Parathyroid adenoma (tissue), 2 donors: Measurements from ENCODE around the gene COPS4.
"Not testable (repeated sequence)": the region's sequence is repeated elsewhere in the genome, so short reads cannot be mapped to it uniquely, and the experiment has no call there.

Experiments
- H2AFZ ChIP-seq: fragments of 300-600 bp; sonication (generic); one replicate; pipeline ENCODE4 v1.7.0; 2017; ENCODE audit warnings: antibody characterized with exemption, mild to moderate bottlenecking
- H3K27ac ChIP-seq: fragments of 300-600 bp; sonication (generic); one replicate; pipeline ENCODE4 v1.7.0; 2017
- H3K27me3 ChIP-seq: fragments of 300-600 bp; sonication (generic); one replicate; pipeline ENCODE4 v1.7.0; 2017; ENCODE audit warnings: low read length; ENCODE audit not compliant: control insufficient read depth, insufficient read depth
- H3K36me3 ChIP-seq: fragments of 300-600 bp; sonication (generic); one replicate; pipeline ENCODE4 v1.7.0; 2017; ENCODE audit warnings: low read length; ENCODE audit not compliant: control insufficient read depth, insufficient read depth
- H3K4me1 ChIP-seq: fragments of 300-600 bp; sonication (generic); one replicate; pipeline ENCODE4 v1.7.0; 2017; ENCODE audit warnings: control low read depth
- H3K4me2 ChIP-seq: fragments of 300-600 bp; sonication (generic); one replicate; pipeline ENCODE4 v1.7.0; 2017; ENCODE audit warnings: low read length
- H3K4me3 ChIP-seq: fragments of 300-600 bp; sonication (generic); one replicate; pipeline ENCODE4 v1.7.0; 2017; ENCODE audit warnings: low read depth, low read length
- H3K79me2 ChIP-seq: fragments of 300-600 bp; sonication (generic); one replicate; pipeline ENCODE4 v1.7.0; 2017; ENCODE audit warnings: control low read depth
- H3K9ac ChIP-seq: fragments of 300-600 bp; sonication (generic); one replicate; pipeline ENCODE4 v1.7.0; 2017; ENCODE audit warnings: mild to moderate bottlenecking
- H3K9me3 ChIP-seq: fragments of 300-600 bp; sonication (generic); one replicate; pipeline ENCODE4 v1.7.0; 2017; ENCODE audit warnings: low read length; ENCODE audit not compliant: control insufficient read depth
- TF ChIP-seq, protein P1 (sequence below): fragments of 300-600 bp; sonication (generic); IDR thresholded peaks from one replicate; pipeline ENCODE4 v1.7.0; 2017; ENCODE audit warnings: antibody characterized with exemption, mild to moderate bottlenecking
- donor health status: primary hyperparathyroidism.

Gene COPS4

DNA sequence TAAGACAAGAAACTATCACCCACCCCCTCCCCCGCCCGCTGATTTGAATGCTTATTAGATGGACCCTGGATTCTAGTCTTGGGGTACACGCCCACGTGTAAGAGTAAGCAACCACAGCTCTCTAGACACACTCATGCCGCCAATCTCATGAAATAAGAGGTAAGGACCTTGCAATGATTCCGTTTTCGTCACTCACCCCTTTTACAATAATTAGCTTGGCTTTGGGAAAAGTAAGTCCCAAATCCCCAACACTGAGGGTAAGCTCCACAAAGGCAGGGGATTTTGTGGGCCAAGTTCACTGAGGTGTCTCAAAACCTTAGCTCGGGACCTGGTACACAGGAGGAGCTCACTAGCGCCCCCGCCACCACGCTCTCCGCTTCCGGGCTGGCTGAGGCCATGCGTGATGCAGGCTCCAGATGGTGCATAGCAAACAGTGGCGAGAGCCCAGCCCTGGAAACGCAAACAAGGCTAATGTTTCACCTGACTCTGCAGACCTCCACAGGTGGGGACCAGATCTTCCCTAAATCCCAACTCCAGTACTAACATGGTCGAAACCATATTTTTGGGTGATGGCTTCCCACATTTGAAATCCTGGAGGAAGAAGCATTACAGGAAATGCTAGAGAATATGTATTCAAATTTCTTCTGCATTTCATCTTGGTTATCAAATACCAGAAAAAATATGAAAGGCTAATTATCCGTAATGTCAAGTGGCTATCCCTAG lies 75.4 kb downstream of the COPS4 start:
- H3K27ac ChIP-seq: no peak overlapping the region
- H3K79me2 ChIP-seq: no peaks in the 10 kb centered on the region
- no peaks in the 10 kb centered on the region for H3K4me1 ChIP-seq
- no peaks in the 10 kb centered on the region for H3K27me3 ChIP-seq
- TF ChIP-seq, protein P1, sequence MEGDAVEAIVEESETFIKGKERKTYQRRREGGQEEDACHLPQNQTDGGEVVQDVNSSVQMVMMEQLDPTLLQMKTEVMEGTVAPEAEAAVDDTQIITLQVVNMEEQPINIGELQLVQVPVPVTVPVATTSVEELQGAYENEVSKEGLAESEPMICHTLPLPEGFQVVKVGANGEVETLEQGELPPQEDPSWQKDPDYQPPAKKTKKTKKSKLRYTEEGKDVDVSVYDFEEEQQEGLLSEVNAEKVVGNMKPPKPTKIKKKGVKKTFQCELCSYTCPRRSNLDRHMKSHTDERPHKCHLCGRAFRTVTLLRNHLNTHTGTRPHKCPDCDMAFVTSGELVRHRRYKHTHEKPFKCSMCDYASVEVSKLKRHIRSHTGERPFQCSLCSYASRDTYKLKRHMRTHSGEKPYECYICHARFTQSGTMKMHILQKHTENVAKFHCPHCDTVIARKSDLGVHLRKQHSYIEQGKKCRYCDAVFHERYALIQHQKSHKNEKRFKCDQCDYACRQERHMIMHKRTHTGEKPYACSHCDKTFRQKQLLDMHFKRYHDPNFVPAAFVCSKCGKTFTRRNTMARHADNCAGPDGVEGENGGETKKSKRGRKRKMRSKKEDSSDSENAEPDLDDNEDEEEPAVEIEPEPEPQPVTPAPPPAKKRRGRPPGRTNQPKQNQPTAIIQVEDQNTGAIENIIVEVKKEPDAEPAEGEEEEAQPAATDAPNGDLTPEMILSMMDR: peak; percentile 33
- no peaks in the 10 kb centered on the region for H3K9me3 ChIP-seq
- H3K9ac ChIP-seq: no peak overlapping the region
- peak overlapping the region; percentile 63 for H3K4me3 ChIP-seq
- peak overlapping the region; percentile 76 for H3K4me2 ChIP-seq
- H3K36me3 ChIP-seq: no peaks in the 10 kb centered on the region
- H2AFZ ChIP-seq: peak overlapping the region; percentile 69

DNA sequence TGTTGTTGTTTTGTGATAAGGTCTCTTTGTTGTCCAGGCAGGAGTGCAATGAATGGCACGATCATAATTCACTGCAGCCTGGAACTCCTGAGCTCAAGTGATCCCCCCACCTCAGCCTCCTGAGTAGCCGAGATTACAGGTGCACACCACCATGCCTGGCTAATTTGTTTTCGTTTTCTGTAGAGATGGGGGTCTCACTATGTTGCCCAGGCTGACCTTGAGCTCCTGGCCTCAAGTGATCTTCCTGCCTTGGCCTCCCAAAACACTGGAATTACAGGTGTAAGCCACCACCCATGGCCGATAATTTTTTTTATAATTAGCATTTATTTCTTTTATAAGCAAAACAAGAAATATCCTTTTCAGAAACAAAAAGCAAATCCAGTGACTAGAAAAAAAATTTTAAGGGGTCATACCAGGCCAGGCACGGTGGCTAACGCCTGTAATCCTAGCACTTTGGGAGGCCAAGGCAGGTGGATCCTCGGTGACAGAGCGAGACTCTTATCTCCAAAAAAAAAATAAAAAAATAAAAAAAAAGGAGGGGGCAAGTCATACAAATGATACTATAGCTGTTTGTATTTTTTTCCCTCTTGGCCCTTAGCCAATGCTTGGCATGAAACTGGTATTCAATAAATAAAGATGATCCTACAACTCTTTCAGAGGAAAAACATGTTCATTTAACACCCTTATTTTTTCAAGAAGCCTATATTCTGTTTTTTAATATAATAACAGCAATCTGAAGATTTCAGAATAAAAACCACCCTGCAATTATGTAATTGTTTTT lies 76.2 kb downstream of the COPS4 start:
- H3K27ac ChIP-seq: no peak overlapping the region

DNA sequence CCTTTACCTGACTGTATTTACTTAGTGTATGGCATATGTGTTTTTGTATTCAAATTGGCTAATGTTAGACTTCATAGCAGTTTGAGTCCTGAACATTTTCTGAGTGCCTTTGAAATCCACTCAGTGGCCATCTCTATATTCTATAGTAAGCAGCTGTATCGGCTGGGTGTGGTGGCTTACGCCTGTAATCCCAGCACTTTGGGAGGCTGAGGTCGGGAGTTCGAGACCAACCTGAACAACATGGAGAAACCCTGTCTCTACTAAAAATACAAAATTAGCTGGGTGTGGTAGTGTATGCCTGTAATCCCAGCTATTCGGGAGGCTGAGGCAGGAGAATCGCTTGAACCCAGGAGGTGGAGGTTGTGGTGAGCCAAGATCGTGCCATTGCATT lies 76.8 kb downstream of the COPS4 start:
- H3K4me1 ChIP-seq, H3K27me3 ChIP-seq, H3K27ac ChIP-seq, H3K9me3 ChIP-seq, H3K4me2 ChIP-seq, H3K4me3 ChIP-seq, H3K36me3 ChIP-seq, H3K9ac ChIP-seq, H3K79me2 ChIP-seq, H2AFZ ChIP-seq: not testable (repeated sequence)

More for the DNA sequence above, 76.2 kb downstream of the COPS4 start:
- Histone ChIP-seq H3K4me3 (no peak overlapping the region), H2AFZ (peak overlapping the region; percentile 69), H3K4me2 (no peak overlapping the region), H3K27me3 (no peaks in the 10 kb centered on the region), H3K79me2 (no peaks in the 10 kb centered on the region), H3K9ac (no peak overlapping the region), H3K4me1 (no peaks in the 10 kb centered on the region), H3K9me3 (no peaks in the 10 kb centered on the region), H3K36me3 (no peaks in the 10 kb centered on the region)
- TF ChIP-seq, protein P1: no peak

DNA sequence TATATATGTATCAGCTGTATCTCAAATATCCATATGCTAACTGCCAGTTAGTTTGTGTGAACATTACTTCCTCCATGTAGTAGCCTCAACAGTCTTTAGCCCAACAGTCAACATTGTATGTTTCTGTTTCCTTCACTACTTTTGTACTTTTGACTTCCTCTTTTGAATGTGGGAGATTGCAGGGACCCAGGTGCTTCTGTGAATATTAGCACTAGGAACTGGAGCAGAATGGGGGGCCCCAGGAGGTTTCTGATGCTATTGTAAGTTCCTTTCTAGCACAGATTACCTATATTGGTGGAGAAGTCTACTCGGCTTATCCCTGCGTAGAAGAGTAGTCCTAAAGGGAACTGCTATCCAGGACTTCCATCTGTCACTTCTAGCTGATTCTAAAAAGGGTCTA lies 77.2 kb downstream of the COPS4 start:
- Histone ChIP-seq H3K79me2 (no peaks in the 10 kb centered on the region), H3K27ac (no peak overlapping the region), H3K36me3 (no peaks in the 10 kb centered on the region), H3K9me3 (no peaks in the 10 kb centered on the region), H2AFZ (no peak overlapping the region), H3K4me2 (no peak overlapping the region), H3K4me3 (no peak overlapping the region), H3K9ac (no peak overlapping the region), H3K27me3 (no peaks in the 10 kb centered on the region), H3K4me1 (no peaks in the 10 kb centered on the region)
- TF ChIP-seq, protein P1: no peak

DNA sequence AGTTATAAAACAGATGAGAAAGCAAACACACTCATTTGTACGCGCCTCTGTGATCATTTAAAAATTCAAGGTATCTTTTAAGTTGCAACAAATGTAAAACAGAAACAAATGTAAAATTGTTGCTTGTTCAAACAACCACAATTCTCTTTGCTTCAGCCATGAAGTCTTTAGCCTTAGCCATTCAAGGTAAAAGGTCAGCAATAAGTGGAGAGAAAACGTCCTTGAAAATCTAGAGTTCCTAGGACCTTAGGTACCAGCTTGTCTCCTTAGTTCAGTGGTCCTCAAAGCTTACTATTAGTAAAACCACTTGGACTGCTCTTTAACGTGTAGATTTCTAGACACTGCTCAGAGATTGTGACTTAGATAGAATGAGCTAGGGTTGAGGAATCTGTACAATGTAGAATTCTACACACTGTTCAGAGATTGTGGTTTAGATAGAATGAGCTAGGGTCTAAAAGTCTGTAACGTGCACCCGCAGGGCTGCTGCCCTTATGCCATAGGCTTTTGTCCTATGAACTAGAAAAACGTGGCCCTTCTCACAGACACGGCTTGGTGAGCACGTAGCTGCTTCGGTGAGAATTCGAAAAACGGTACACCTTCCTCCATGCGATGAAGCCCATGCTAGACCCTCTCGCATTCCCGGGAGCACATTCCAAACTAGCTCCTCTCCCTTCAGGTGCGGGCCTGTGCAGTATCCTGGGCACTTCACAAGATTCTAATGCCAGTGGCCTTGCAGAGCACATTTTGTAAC lies 77.9 kb downstream of the COPS4 start:
- no peak overlapping the region for H3K27ac ChIP-seq
- no peak overlapping the region for H3K4me3 ChIP-seq
- TF ChIP-seq, protein P1: no peak
- no peaks in the 10 kb centered on the region for H3K79me2 ChIP-seq
- H3K36me3 ChIP-seq: no peaks in the 10 kb centered on the region
- no peaks in the 10 kb centered on the region for H3K9me3 ChIP-seq
- no peak overlapping the region for H3K9ac ChIP-seq
- H3K4me1 ChIP-seq: no peaks in the 10 kb centered on the region
- H3K27me3 ChIP-seq: no peaks in the 10 kb centered on the region
- H2AFZ ChIP-seq: no peak overlapping the region
- no peak overlapping the region for H3K4me2 ChIP-seq
